HL-60/S4 (cell line): ENCODE results near the gene TRAPPC1.
"Not testable (repeated sequence)": the region's sequence is repeated elsewhere in the genome, so short reads cannot be mapped to it uniquely, and the experiment has no call there.

ENCODE experiments used
- in situ Hi-C: fragments of 300-500 bp; cut with MboI; formaldehyde crosslinking; loops from 2 replicates; pipeline ENCODE4 v1.14.3; 2022; ENCODE audit warnings: low sequenced_read_pairs

Gene TRAPPC1

DNA sequence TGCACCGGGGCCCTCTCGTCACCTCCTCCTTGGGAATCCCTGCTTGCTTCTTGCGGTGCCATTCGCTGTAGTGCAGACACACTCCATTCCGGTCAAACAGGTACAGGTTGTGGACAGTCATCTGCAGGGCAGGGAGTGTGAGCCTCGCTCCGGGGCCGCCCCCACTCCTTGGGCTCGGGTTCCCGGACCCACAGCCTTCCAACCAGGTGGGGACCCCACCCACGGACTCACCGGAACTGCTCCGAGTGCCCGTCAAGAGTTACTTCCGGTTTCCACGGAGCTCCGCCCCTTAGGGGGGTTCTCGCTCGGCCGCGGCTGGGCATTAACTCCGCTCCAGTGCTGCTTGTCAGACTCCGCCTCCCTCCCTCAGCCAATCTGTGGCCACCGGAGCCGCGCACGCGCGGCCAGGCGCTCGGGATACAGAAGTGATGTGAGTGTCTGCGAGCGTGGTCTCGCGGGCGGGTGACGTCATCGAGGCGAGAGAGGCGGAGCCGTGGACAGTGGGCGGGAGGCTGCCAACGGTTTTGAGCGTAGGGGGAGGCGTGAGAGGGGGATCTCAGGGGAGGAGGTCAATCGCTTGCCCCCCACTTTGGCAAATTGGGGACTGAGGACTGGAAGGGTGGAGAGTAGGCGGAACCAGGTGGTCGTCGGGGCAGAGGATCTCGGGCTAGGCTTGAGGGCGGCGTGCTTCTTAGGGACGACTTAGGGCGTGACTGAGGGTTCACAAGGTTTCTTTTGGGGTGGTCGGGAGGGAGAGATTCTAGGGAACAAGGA is at the start of gene TRAPPC1, which contains the start of gene CNTROB:
Gene TRAPPC1, minus strand, starts transcription at position 238 of the 774 bp plus-strand sequence. Its CDS starts 117 bp downstream, at position 121.
Gene CNTROB, plus strand, starts transcription at position 498 of the 774 bp plus-strand sequence. CDS start 874 bp downstream, outside the sequence.
- in situ Hi-C loops: no loop called here

- in situ Hi-C loops: no loop called here
These were observed 46.1 kb upstream of the TRAPPC1 start for GRCh38 chr17:7977805-7978204.

DNA sequence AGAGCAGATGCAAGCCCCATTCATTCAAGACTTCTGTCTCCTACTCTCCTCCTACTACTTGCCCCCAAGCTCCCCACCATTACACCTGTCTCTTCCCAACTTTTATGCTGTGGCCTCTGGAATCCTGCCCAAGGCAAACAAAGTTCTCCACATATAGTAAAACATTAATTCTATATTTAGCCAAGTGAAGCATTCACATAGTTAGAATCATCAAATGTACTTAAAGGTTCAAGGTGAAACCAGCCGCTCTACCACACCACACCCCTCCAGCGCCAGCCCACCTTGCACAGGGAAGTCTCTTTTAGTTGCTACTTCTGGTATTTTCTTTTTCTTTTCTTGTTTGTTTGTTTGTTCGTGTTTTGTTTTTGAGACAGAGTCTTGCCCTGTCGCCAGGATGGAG is 45.3 kb upstream of the TRAPPC1 start:
- in situ Hi-C loops: no loop called here

DNA sequence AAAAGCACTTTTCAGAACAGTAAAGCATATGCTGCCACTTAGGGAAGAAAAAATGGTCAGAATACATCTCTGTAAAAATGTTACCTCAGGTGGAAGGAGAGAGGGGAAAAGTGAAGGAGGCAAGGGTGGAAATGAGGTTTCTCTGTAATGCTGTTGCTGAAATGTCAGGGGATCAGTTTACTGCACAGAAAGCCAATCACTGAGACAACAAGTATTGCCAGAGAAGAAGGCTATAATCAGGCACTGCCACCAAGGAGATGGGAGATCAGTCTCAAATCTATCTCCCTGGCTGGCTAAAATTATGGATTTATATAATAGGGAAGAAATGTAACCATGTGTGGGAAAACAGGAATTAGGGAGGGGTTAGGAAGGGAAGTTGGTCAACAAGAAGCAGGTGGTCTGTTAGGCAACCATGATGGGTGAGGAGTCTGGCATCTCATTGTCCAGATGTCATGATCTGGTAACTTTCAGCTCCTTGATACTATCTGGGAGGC is 42.9 kb upstream of the TRAPPC1 start:
- in situ Hi-C loops: no loop called here

DNA sequence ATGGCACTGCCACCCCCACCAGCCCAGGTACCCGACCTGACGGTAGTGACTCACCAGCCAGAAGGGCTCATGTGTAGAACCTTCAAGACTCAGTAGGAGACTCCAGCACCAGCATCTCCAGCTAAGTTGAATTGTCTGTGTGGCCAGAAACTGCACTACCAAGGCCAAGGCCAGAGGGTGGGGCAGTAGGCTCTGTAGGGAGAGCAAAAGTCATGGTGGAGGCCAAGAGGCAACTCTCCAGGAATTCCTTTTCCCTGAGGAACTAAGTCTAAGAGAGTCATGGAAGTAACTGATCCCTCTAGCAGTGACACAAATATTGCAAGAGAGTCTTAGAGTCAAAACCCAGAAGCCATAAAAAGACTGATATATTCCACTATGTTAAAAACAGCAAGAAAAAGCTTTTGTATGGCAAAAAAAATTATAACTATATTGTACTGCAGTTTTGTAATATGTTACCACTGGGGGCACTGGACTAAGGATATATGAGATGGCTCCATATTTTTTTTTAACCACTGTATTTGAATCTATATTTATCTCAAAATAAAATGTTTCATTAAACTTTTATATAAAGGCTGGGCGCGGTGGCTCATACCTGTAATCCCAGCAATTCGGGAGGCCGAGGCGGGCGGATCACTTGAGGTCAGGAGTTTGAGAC is 40.5 kb upstream of the TRAPPC1 start:
- in situ Hi-C loops: no loop called here

DNA sequence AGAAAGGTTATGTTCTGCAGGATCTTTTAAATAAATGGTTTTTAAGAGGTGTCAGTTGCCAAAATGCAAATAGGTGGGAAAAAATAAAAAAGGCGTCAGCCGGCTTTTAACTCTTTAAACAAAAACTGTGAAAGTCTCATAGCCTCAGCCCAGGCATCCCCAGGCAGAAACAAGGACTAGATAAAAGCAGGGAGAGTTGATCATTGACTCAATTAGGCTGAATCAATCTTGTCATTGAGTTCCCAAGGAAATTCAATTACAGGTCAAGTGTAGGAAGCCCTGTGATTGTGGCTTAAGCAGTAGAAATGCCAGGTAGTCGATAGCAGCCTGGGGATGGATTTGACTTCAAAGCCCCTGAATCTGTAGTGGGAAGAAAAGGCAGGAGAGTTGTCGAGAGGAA is 39.9 kb upstream of the TRAPPC1 start:
- in situ Hi-C loops: no loop called here

DNA sequence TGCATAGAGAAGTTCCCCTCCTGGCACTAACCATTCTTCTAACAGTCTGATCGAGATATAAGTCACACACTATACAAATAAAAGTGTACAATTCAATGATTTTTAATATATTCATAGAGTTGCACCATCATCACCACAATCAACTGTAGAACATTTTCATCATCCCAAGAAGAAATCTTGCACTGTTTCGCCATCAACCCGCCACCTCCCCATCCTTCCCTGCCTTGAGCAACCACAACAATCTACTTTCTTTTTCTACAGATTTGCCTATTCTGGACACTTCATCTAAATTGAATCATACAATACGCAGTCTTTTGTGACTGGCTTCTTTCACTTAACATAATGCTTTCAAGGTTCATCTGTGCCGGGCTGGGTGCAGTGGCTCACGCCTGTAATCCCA is 37.7 kb upstream of the TRAPPC1 start:
- in situ Hi-C loops: no loop called here

GRCh38 chr17:7967751-7968150 is 36.0 kb upstream of the TRAPPC1 start:
- in situ Hi-C loops: no loop called here

DNA sequence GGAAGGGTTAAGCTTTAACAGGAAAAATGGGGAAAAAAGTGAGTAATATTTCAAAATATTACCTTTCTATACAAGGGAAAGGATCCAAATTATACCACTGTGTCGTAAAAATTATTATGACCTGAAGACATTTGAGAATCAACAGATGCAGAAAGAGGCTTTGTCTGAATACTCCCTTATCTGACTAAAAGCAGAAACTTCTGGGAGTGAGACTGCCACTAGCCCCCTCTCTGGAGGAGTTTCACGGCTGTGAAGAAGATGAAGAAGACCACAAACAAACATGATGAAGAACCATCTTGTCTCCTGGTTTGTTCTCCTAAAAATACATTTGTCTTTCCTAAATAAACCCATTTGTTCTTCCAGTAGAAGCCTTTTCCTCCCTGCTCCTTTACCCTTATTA is 29.7 kb upstream of the TRAPPC1 start:
- in situ Hi-C loops: no loop called here

DNA sequence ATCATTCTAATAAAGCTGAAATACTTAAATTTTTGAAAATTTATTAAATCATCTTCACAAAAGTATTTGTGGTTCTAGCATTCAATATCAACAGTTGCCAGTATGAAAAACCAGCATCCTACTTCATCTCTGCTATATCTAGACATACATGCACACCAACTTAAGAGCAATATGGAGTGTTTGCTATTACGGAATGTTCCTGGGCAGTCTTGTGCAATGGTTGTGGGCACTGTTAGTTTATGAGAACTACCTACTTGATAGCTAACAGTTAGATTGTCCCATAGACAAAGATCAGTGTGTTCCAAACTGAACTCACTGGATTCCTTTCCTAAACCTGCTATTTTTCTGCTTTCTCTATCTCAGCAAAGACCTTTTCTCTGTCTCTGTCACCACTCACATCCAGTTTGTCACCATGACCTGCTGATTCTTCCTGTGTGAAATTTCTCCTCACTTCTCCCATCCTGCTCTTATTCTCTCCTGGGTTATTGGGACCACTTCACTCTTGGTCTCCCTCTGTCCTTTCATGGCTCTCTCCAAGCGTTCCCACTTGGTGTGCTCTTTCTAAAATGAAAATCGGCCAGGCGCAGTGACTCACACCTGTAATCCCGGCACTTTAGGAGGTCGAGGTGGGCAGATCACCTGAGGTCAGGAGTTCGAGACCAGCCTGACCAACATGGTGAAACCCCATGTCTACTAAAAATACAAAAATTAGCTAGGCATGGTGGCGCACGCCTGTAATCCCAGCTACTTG is 27.9 kb upstream of the TRAPPC1 start:
- in situ Hi-C loops: no loop called here

- in situ Hi-C loops: no loop called here
These were observed 24.7 kb upstream of the TRAPPC1 start for GRCh38 chr17:7956228-7956965.

- in situ Hi-C loops: no loop called here
These were observed 23.9 kb upstream of the TRAPPC1 start for GRCh38 chr17:7955414-7956227.

DNA sequence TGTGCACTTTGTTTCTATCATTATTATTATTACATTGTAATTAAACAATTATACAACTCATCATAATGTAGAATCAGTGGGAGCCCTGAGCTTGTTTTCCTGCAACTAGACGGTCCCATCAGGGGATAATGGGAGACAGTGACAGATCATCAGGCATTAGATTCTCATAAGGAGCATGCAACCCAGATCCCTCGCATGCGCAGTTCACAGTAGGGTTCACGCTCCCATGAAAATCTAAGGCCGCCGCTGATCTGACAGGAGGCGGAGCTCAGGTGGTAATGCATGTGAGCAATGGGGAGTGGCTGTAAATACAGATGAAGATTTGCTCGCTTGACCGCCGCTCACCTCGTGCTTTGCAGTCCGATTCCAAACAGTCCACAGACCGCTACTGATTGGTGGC is 21.5 kb upstream of the TRAPPC1 start:
- in situ Hi-C loops: not testable (repeated sequence)

GRCh38 chr17:7951143-7951792 is 19.5 kb upstream of the TRAPPC1 start:
- in situ Hi-C loops: no loop called here

DNA sequence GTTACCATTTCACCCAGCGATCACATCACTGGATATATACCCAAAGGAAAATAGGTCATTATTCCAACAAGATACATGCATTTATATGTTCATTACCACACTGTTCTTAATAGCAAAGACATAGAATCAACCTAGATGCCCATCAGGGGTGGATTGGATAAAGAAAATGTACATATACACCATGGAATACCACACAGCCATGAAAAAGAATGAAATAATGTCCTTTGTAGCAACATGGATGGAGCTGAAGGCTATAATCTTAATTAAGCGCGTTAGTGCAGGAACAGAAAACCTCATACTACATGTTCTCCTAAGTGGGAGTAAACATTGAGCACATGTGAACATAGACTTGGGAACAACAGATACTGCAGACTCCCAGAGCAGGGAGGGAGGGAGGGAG is 18.8 kb upstream of the TRAPPC1 start:
- in situ Hi-C loops: no loop called here

GRCh38 chr17:7947651-7948050 is 15.9 kb upstream of the TRAPPC1 start:
- in situ Hi-C loops: no loop called here

- in situ Hi-C loops: no loop called here
These were observed 14.7 kb upstream of the TRAPPC1 start for GRCh38 chr17:7946441-7946840.

DNA sequence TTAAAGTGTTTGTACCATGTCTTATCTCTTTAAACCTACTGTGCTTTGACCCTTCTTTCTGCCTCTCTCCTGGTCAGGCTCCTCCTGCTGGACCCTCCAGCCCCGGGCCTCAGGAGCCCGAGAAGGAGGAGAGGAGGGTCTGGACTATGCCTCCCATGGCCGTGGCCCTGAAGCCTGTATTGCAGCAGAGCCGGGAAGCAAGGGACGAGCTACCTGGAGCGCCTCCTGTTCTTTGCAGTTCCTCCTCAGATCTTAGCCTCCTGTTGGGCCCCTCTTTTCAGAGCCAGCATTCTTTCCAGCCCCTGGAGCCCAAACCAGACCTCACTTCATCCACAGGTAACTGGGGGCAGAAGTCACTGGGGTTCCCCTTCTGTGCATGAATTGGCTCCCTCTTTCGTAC is 13.9 kb upstream of the TRAPPC1 start:
- in situ Hi-C loops: no loop called here

DNA sequence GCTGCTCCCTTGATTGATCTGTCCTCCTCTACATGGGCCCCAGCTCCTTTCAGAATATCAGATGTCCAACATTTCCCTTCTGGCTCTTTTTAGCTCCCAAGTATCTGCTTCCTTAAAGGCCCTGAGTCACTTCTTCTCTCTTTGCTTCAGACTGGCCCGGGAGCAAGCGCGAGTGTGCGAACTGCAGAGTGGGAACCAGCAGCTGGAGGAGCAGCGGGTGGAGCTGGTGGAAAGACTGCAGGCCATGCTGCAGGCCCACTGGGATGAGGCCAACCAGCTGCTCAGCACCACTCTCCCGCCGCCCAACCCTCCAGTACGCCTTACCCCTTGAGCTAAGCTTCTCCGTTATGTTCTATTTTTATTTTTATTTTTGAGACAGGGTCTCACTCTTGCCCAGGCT is 12.6 kb upstream of the TRAPPC1 start:
- in situ Hi-C loops: no loop called here
